HG03135 (cell line): ENCODE results near the gene TBX10.

ENCODE experiments used
- ATAC-seq: cut with Tn5 transposase; IDR thresholded peaks from one replicate; pipeline ENCODE4 v1.9.1; 2021; ENCODE audit warnings: mild to moderate bottlenecking, moderate library complexity; ENCODE audit not compliant: unreplicated experiment

Gene TBX10

GRCh38 chr11:67617243-67617953, 22.2 kb downstream of the TBX10 start:
- ATAC-seq: no peak

- ATAC-seq: no peak
Observed at GRCh38 chr11:67616431-67617242, 22.9 kb downstream of the TBX10 start.

GRCh38 chr11:67615728-67616430, 23.7 kb downstream of the TBX10 start:
- no peak for ATAC-seq

- no peak for ATAC-seq
Observed at GRCh38 chr11:67614730-67615714, 24.5 kb downstream of the TBX10 start.

GRCh38 chr11:67613960-67614715, 25.4 kb downstream of the TBX10 start:
- peak; percentile 65 for ATAC-seq

- no peak for ATAC-seq
Observed at GRCh38 chr11:67613313-67613959, 26.1 kb downstream of the TBX10 start.

GRCh38 chr11:67612751-67613150, 26.8 kb downstream of the TBX10 start:
- ATAC-seq: no peak

GRCh38 chr11:67611704-67612587, 27.6 kb downstream of the TBX10 start:
- ATAC-seq: no peak

GRCh38 chr11:67611165-67611564, 28.4 kb downstream of the TBX10 start:
- ATAC-seq: no peak

GRCh38 chr11:67610302-67610868, 29.2 kb downstream of the TBX10 start:
- ATAC-seq: no peak

- no peak for ATAC-seq
Observed at GRCh38 chr11:67609316-67609715, 30.2 kb downstream of the TBX10 start.

- no peak for ATAC-seq
Observed at GRCh38 chr11:67608486-67608885, 31.1 kb downstream of the TBX10 start.

GRCh38 chr11:67607507-67607906, 32.1 kb downstream of the TBX10 start:
- ATAC-seq: no peak

GRCh38 chr11:67606492-67607295, 32.9 kb downstream of the TBX10 start, which contains the start of gene NDUFV1:
Gene NDUFV1 (plus strand): TSS chr11:67606936. CDS start chr11:67607005, 69 bp downstream.
- peak; percentile 96 for ATAC-seq

GRCh38 chr11:67606093-67606491, 33.5 kb downstream of the TBX10 start:
- ATAC-seq: no peak

- no peak for ATAC-seq
Observed at GRCh38 chr11:67605231-67606011, 34.1 kb downstream of the TBX10 start.
